Fibroblast of villous mesenchyme (primary cell): ENCODE results near the gene S100A3. TPM values are rescaled to one million over a fixed set of nuclear protein-coding genes. Genes with fewer than 3 reads are reported as not detected.

Source experiments
- DNase-seq: peaks from one replicate; pipeline ENCODE4 v3.0.0-alpha.2; 2010; ENCODE audit warnings: low read depth
- H3K4me3 ChIP-seq: 2 replicates; pipeline ENCODE4 v1.5.1; 2011; ENCODE audit warnings: low read depth, mild to moderate bottlenecking, low read length
- total RNA-seq: library from RNA; depleted of rRNA; stranded (reverse); fragments of >200 nt; gene quantifications from 2 replicates; pipeline ENCODE4 v1.2.3, GENCODE V29; 2012
- TF ChIP-seq, protein P1 (sequence below): IDR thresholded peaks from 2 replicates; pipeline ENCODE4 v1.5.1; 2012; ENCODE audit warnings: low read depth, mild to moderate bottlenecking, low read length; ENCODE audit not compliant: insufficient read depth

S100A3 gene
- total RNA-seq, 1 donor = 20.3 TPM

GRCh38 chr1:153533689-153534201, 15.3 kb downstream of the S100A3 start:
- TF ChIP-seq, protein P1, sequence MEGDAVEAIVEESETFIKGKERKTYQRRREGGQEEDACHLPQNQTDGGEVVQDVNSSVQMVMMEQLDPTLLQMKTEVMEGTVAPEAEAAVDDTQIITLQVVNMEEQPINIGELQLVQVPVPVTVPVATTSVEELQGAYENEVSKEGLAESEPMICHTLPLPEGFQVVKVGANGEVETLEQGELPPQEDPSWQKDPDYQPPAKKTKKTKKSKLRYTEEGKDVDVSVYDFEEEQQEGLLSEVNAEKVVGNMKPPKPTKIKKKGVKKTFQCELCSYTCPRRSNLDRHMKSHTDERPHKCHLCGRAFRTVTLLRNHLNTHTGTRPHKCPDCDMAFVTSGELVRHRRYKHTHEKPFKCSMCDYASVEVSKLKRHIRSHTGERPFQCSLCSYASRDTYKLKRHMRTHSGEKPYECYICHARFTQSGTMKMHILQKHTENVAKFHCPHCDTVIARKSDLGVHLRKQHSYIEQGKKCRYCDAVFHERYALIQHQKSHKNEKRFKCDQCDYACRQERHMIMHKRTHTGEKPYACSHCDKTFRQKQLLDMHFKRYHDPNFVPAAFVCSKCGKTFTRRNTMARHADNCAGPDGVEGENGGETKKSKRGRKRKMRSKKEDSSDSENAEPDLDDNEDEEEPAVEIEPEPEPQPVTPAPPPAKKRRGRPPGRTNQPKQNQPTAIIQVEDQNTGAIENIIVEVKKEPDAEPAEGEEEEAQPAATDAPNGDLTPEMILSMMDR = no peak

GRCh38 chr1:153532769-153533599, 16.1 kb downstream of the S100A3 start:
- peak overlapping the region; percentile 86 for H3K4me3 ChIP-seq
- TF ChIP-seq, protein P1 = peak; percentile 96
- peak; percentile 93 for DNase-seq

More at GRCh38 chr1:153533689-153534201, 15.3 kb downstream of the S100A3 start:
- peak overlapping the region; percentile 86 for H3K4me3 ChIP-seq
- peak; percentile 90 for DNase-seq

DNA sequence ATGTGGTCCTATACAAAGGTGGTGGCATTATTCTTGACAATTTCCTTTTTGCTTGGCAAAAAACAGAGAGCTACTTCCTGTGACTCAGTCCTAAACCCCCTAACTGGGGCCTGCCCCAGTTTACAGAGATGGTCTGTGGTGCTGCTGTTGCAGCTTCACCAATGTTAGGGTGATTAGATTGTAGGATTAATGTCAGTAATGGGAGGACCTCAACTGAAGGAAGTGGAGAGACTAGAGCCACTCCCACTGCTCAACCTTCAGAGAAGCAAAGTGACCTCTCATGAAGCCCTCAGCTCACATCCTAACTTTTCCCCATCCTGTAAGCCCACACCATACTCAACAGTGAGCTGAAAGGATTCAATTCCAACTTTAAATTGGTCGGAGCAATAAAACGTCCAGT, 16.9 kb downstream of the S100A3 start:
- DNase-seq = no peak
- H3K4me3 ChIP-seq = no peak overlapping the region
- TF ChIP-seq, protein P1 = no peak

GRCh38 chr1:153531638-153532037, 17.4 kb downstream of the S100A3 start:
- DNase-seq = no peak
- TF ChIP-seq, protein P1 = no peak
- H3K4me3 ChIP-seq = no peak overlapping the region

DNA sequence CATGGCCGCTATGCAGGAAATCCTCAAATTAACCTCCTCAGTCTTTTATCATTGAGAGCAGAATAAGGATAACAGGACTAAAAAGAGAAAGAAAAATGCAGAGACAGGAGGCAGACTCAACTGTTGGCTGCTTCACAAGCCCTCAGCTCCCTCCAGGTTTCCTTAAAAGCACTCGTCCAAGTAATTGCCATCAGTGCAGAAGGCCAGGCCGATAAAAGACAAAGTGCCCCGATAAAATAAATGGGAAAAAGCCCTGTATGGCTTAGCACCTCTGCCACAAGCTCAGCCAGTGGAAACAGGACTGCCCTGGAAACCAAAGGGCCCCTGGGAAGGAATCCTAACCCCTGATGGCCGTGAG, 21.4 kb downstream of the S100A3 start:
- TF ChIP-seq, protein P1 = no peak
- DNase-seq = no peak
- no peak overlapping the region for H3K4me3 ChIP-seq

DNA sequence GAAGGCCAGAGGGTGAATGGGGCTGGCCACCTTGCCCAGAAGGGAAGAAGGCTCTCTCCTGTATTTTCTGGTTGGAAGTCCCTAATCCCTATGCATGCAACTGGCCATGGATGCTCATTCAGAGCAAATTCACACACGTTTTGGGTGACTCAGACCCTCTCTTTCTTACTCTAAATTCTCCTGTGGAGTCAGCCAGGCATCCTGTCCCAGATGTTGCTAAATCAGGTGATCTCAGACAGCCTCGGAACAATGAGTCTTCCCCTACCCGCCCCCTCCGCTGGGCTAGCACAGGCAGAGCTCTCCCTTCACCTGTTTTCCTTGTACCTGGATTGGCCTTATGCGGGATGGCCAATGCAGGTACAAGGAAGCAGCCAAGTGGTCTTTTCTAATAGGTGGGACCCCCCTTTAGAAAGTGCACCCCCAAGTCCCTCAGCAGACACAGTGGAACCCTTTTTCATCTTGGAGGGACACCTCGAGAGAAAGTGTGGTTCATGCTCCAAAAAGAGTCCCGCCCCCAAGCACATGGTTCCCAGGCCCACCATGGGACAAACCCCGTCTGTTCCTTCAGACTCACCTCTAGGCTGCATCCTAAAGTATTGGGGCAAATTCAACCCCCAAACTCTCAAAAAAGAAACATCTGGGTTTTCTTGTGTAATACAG, 21.9 kb downstream of the S100A3 start:
- TF ChIP-seq, protein P1 = no peak
- no peak for DNase-seq
- no peak overlapping the region for H3K4me3 ChIP-seq
